DMS53 treated with DMSO at 0.1 percent for 48 hours (cell line): Measurements from ENCODE around the gene BOC.
"Not testable (repeated sequence)": the region's sequence is repeated elsewhere in the genome, so short reads cannot be mapped to it uniquely, and the experiment has no call there.

Experiments
- DNase-seq: peaks from one replicate; lab custom pipeline; 2025; ENCODE audit not compliant: unreplicated experiment; lab: John Stamatoyannopoulos, UW

BOC gene

GRCh38 chr3:113211330-113212149 is at the start of gene BOC:
Gene BOC (plus strand): TSS chr3:113211557. CDS start chr3:113249803, 38,246 bp downstream.
- no peak for DNase-seq

GRCh38 chr3:113161661-113162060 is 49.7 kb upstream of the BOC start:
- DNase-seq: no peak

GRCh38 chr3:113163152-113163551 is 48.2 kb upstream of the BOC start:
- DNase-seq: no peak

GRCh38 chr3:113165841-113166240 is 45.5 kb upstream of the BOC start:
- DNase-seq: no peak

GRCh38 chr3:113166357-113166718 is 45.0 kb upstream of the BOC start:
- DNase-seq: no peak

GRCh38 chr3:113166719-113167492 is 44.5 kb upstream of the BOC start:
- DNase-seq: no peak

GRCh38 chr3:113167825-113168801 is 43.2 kb upstream of the BOC start:
- DNase-seq: no peak

- DNase-seq: no peak
These were observed 41.4 kb upstream of the BOC start for GRCh38 chr3:113169891-113170452.

GRCh38 chr3:113170771-113171170 is 40.6 kb upstream of the BOC start:
- no peak for DNase-seq

- not testable (repeated sequence) for DNase-seq
These were observed 39.6 kb upstream of the BOC start for GRCh38 chr3:113171675-113172300.

GRCh38 chr3:113173102-113173501 is 38.3 kb upstream of the BOC start:
- no peak for DNase-seq

- no peak for DNase-seq
These were observed 37.1 kb upstream of the BOC start for GRCh38 chr3:113174304-113174703.

- DNase-seq: no peak
These were observed 36.4 kb upstream of the BOC start for GRCh38 chr3:113174801-113175485.

- DNase-seq: no peak
These were observed 33.8 kb upstream of the BOC start for GRCh38 chr3:113177526-113177925.

GRCh38 chr3:113179235-113179824 is 32.0 kb upstream of the BOC start:
- DNase-seq: no peak

- DNase-seq: no peak
These were observed 27.4 kb upstream of the BOC start for GRCh38 chr3:113183748-113184661.

GRCh38 chr3:113185194-113185835 is 26.0 kb upstream of the BOC start:
- no peak for DNase-seq

GRCh38 chr3:113186566-113186965 is 24.8 kb upstream of the BOC start:
- no peak for DNase-seq
